ENCODE measurements around the gene AHCYL2. TPM values are rescaled to one million over a fixed set of nuclear protein-coding genes. Genes with fewer than 3 reads are reported as not detected.

AHCYL2 gene
- total and polyA plus RNA-seq, 2 of the 8 experiments (the other 6 are each of a cell fraction or from before 2014, with no cell fraction given): 20.7 to 25.4 TPM

- no peak overlapping the region for H3K4me3 ChIP-seq (ENCODE audit: extremely low read depth in 1 of 4, insufficient read depth in 2 of 4, low read depth in 3 of 4, low read length in 4 of 4)
- FAIRE-seq (no peak), DNase-seq (ENCODE audit: low read depth in 1 of 2, low spot score in 2 of 2) (no peak)
- 91% methylated on average over 4 of the region's 4 CpGs; no CpG with 5 or more reads in 1 of the 2 experiments for WGBS, 2 experiments (ENCODE audit: extremely low coverage in 1 of 2, insufficient coverage in 1 of 2, insufficient read length in 1 of 2, insufficient replicate concordance in 2 of 2, low coverage in 1 of 2, low lambda C conversion rate in 2 of 2, missing lambda C conversion rate in 1 of 2)
- no peak overlapping the region for H2BK12ac ChIP-seq (ENCODE audit: low read depth, low read length)
- no peak overlapping the region for H4K91ac ChIP-seq (replicated peaks; ENCODE audit: insufficient read length, low read length)
- no peak overlapping the region for H2AFZ ChIP-seq (ENCODE audit: low read length)
- H3K9me3 ChIP-seq (ENCODE audit: insufficient read depth in 2 of 2, low read depth in 1 of 2, low read length in 1 of 2): no peaks in the 10 kb centered on the region
- no peak overlapping the region for H3K4ac ChIP-seq (replicated peaks; ENCODE audit: insufficient read length, low read depth, low read length)
- H4K8ac ChIP-seq (ENCODE audit: extremely low read depth, insufficient read depth, low read length): no peak overlapping the region
- H3K23me2 ChIP-seq (ENCODE audit: low read depth, low read length): no peaks in the 10 kb centered on the region
- TF ChIP-seq JUND (IDR thresholded peaks at IDR 0.05; ENCODE audit: low read length): no peak
- no peak for TF ChIP-seq KDM4A (IDR thresholded peaks at IDR 0.05; ENCODE audit: low read depth, low read length, severe bottlenecking)
- TF ChIP-seq SAP30 (IDR thresholded peaks at IDR 0.05; ENCODE audit: insufficient read depth, insufficient replicate concordance, low read length): no peak
- H3K4me2 ChIP-seq (ENCODE audit: insufficient read depth in 1 of 2, low read depth in 2 of 2, low read length in 2 of 2): no peak overlapping the region
- H2AK5ac ChIP-seq (ENCODE audit: low read depth, low read length): no peak overlapping the region
- no peak overlapping the region for H3K23ac ChIP-seq (ENCODE audit: insufficient read length)
- no peaks in the 10 kb centered on the region for H3K79me2 ChIP-seq (ENCODE audit: control insufficient read depth in 1 of 2, insufficient read depth in 2 of 2, low read length in 2 of 2)
- no peak overlapping the region for H3K9ac ChIP-seq (replicated peaks in 1 of 4; ENCODE audit: extremely low read depth in 1 of 4, low read depth in 3 of 4, low read length in 3 of 4)
- H2BK20ac ChIP-seq (ENCODE audit: low read length): no peak overlapping the region
- peaks cover 0 to 12% (median 4%) of the 10 kb centered on the region in 4 experiments; a peak in 5 of 8 replicates for H3K36me3 ChIP-seq (ENCODE audit: control insufficient read depth in 2 of 4, insufficient read depth in 4 of 4, low read length in 3 of 4)
- ChIA-PET POLR2A (ENCODE audit: partially characterized antibody) (no interaction called here), CTCF (ENCODE audit: partially characterized antibody) (no interaction called here)
- no peak overlapping the region for H2BK5ac ChIP-seq (ENCODE audit: low read depth, low read length)
- no peak overlapping the region for H3K56ac ChIP-seq (replicated peaks; ENCODE audit: insufficient read length, low read depth, low read length)
- H2BK120ac ChIP-seq (replicated peaks; ENCODE audit: low read depth, low read length): no peak overlapping the region
- no peak overlapping the region for H2BK15ac ChIP-seq (ENCODE audit: low read length)
- no peak overlapping the region for H3K27ac ChIP-seq (ENCODE audit: low read depth, low read length)
- no peak overlapping the region for H4K5ac ChIP-seq (ENCODE audit: insufficient read length, low read depth, low read length)
- H3K14ac ChIP-seq (ENCODE audit: insufficient read length): no peak overlapping the region
- H3K18ac ChIP-seq (ENCODE audit: extremely low read depth, low read length): no peak overlapping the region
- H4K20me1 ChIP-seq (replicated peaks in 1 of 2; ENCODE audit: control insufficient read depth in 1 of 2, insufficient read depth in 2 of 2, low read length in 2 of 2): no peaks in the 10 kb centered on the region
- no peaks in the 10 kb centered on the region for H3K4me1 ChIP-seq (replicated peaks in 1 of 4; ENCODE audit: control insufficient read depth in 3 of 4, insufficient read depth in 4 of 4, low read length in 3 of 4)
- no peaks in the 10 kb centered on the region for H3K27me3 ChIP-seq (replicated peaks in 1 of 4; ENCODE audit: control insufficient read depth in 3 of 4, extremely low read depth in 1 of 4, insufficient read depth in 3 of 4, low read length in 3 of 4)
- no peaks in the 10 kb centered on the region for H3K79me1 ChIP-seq (ENCODE audit: low read depth, low read length)
Observed at GRCh38 chr7:129394101-129394500, 169.3 kb downstream of the AHCYL2 start.
